NCI-H1105 (cell line): Measurements from ENCODE around the gene XRRA1.
"Not testable (repeated sequence)": the region's sequence is repeated elsewhere in the genome, so short reads cannot be mapped to it uniquely, and the experiment has no call there.

Experiments used
- DNase-seq: peaks from one replicate; lab custom pipeline; 2025; lab: John Stamatoyannopoulos, UW

XRRA1 gene

GRCh38 chr11:74895340-74896116 lies 53.4 kb downstream of the XRRA1 start:
- DNase-seq: no peak

GRCh38 chr11:74893015-74893414 lies 55.9 kb downstream of the XRRA1 start:
- not testable (repeated sequence) for DNase-seq

GRCh38 chr11:74877132-74877531 lies 71.8 kb downstream of the XRRA1 start:
- DNase-seq: no peak

- DNase-seq: no peak
These were observed 77.9 kb downstream of the XRRA1 start for GRCh38 chr11:74871037-74871436.

- DNase-seq: no peak
These were observed 78.4 kb downstream of the XRRA1 start for GRCh38 chr11:74870485-74870884.

GRCh38 chr11:74866557-74866956 lies 82.3 kb downstream of the XRRA1 start:
- DNase-seq: no peak

GRCh38 chr11:74863410-74863809 lies 85.5 kb downstream of the XRRA1 start:
- no peak for DNase-seq

- DNase-seq: no peak
These were observed 88.1 kb downstream of the XRRA1 start for GRCh38 chr11:74860743-74861142.

- no peak for DNase-seq
These were observed 95.7 kb downstream of the XRRA1 start for GRCh38 chr11:74853223-74853622.

GRCh38 chr11:74849525-74850391 lies 99.1 kb downstream of the XRRA1 start:
- DNase-seq: no peak

- no peak for DNase-seq
These were observed 101.0 kb downstream of the XRRA1 start for GRCh38 chr11:74847895-74848294.

- DNase-seq: no peak
These were observed 101.5 kb downstream of the XRRA1 start for GRCh38 chr11:74847395-74847794.

- DNase-seq: no peak
These were observed 102.1 kb downstream of the XRRA1 start for GRCh38 chr11:74846770-74847169.

GRCh38 chr11:74845978-74846517 lies 102.8 kb downstream of the XRRA1 start:
- DNase-seq: no peak

GRCh38 chr11:74844865-74845264 lies 104.0 kb downstream of the XRRA1 start:
- no peak for DNase-seq

GRCh38 chr11:74844072-74844471 lies 104.8 kb downstream of the XRRA1 start:
- no peak for DNase-seq

- DNase-seq: no peak
These were observed 105.9 kb downstream of the XRRA1 start for GRCh38 chr11:74842967-74843366.

GRCh38 chr11:74840486-74840885 lies 108.4 kb downstream of the XRRA1 start:
- DNase-seq: no peak

GRCh38 chr11:74839971-74840370 lies 108.9 kb downstream of the XRRA1 start:
- no peak for DNase-seq

GRCh38 chr11:74839446-74839845 lies 109.4 kb downstream of the XRRA1 start:
- no peak for DNase-seq

GRCh38 chr11:74838188-74838587 lies 110.7 kb downstream of the XRRA1 start:
- DNase-seq: no peak

- no peak for DNase-seq
These were observed 111.7 kb downstream of the XRRA1 start for GRCh38 chr11:74837191-74837590.

- no peak for DNase-seq
These were observed 122.0 kb downstream of the XRRA1 start for GRCh38 chr11:74826901-74827300.
